CD4-positive, alpha-beta T cell (primary cell): ENCODE data around the gene HLA-DQA2. TPM values are rescaled to one million over a fixed set of nuclear protein-coding genes. Genes with fewer than 3 reads are reported as not detected.

ENCODE experiments used
- ATAC-seq: fragments of 200-7000 bp; cut with Tn5 transposase; one replicate; pipeline ENCODE4 v1.10.0; 2022; ENCODE audit warnings: mild to moderate bottlenecking; ENCODE audit not compliant: poor library complexity
- CTCF ChIA-PET: fragments of 350-600 bp; sonication (Branson Sonifier 250); formaldehyde crosslinking; loops from one replicate; lab custom pipeline; 2021; ENCODE audit warnings: antibody characterized with exemption, inconsistent platforms; lab: Charles Lee
- POLR2A ChIA-PET: fragments of 350-600 bp; sonication (Branson Sonifier 250); formaldehyde crosslinking; loops from one replicate; lab custom pipeline; 2021; ENCODE audit warnings: antibody characterized with exemption, inconsistent platforms; lab: Charles Lee
- DNase-seq, 14 experiments: peaks; one replicate each; pipeline ENCODE4 v3.0.0-alpha.2; 2013 to 2020; ENCODE audit warnings: mixed read lengths in 2 of 14
- H3K27ac ChIP-seq, 2 donors: one replicate each; pipeline versions ENCODE4 v1.5.1 to v1.7.0; 2013; ENCODE audit warnings: low read length in 2 of 2, low read depth in 1 of 2, mild to moderate bottlenecking in 1 of 2
- H3K27me3 ChIP-seq, 2 experiments: 1 replicate in 1 of 2; 2 replicates in 1 of 2; pipeline versions ENCODE4 v1.6.1 to v1.7.0; 2013; ENCODE audit warnings: low read length in 2 of 2, control low read depth in 1 of 2, mild to moderate bottlenecking in 1 of 2, moderate library complexity in 1 of 2; ENCODE audit not compliant: insufficient read depth in 2 of 2, control insufficient read depth in 1 of 2
- H3K36me3 ChIP-seq: one replicate; pipeline ENCODE4 v1.6.1; 2013; ENCODE audit warnings: low read length, control low read depth; ENCODE audit not compliant: insufficient read depth
- H3K4me1 ChIP-seq: one replicate; pipeline ENCODE4 v1.6.1; 2013; ENCODE audit warnings: low read length, control low read depth; ENCODE audit not compliant: insufficient read depth
- H3K4me3 ChIP-seq: one replicate; pipeline ENCODE4 v1.5.1; 2013; ENCODE audit warnings: mild to moderate bottlenecking, low read length, moderate library complexity
- H3K9me3 ChIP-seq, 2 experiments: 1 replicate in 1 of 2; 2 replicates in 1 of 2; pipeline versions ENCODE4 v1.6.1 to v1.7.0; 2013; ENCODE audit warnings: low read length in 2 of 2, mild to moderate bottlenecking in 2 of 2, control low read depth in 1 of 2, moderate library complexity in 1 of 2; ENCODE audit not compliant: control insufficient read depth in 1 of 2, insufficient read depth in 1 of 2
- H3K27ac Mint-ChIP-seq: one replicate; pipeline ENCODE4 v1.8.0; 2020; ENCODE audit warnings: mixed read lengths
- H3K27me3 Mint-ChIP-seq: one replicate; pipeline ENCODE4 v1.8.0; 2021; ENCODE audit warnings: mixed read lengths
- H3K36me3 Mint-ChIP-seq: one replicate; pipeline ENCODE4 v1.8.0; 2021; ENCODE audit warnings: low read depth, mixed read lengths
- H3K4me1 Mint-ChIP-seq: one replicate; pipeline ENCODE4 v1.8.0; 2021; ENCODE audit warnings: low read depth, mixed read lengths
- H3K4me3 Mint-ChIP-seq: one replicate; pipeline ENCODE4 v1.8.0; 2020; ENCODE audit warnings: mild to moderate bottlenecking, mixed read lengths
- H3K9me3 Mint-ChIP-seq: one replicate; pipeline ENCODE4 v1.8.0; 2020; ENCODE audit warnings: mixed read lengths
- intact Hi-C, 2 experiments: fragments of 100-400 bp; cut with DNase I in 1 of 2; cut with micrococcal nuclease in 1 of 2; formaldehyde crosslinking; loops; one replicate each; pipeline versions ENCODE4 v1.15.1 to v1.9.0; 2023 to 2025; cut with DNase I, micrococcal nuclease
- total RNA-seq, 174 experiments: library from RNA in 2 of 174; stranded (reverse) in 2 of 174; gene quantifications; one replicate each; pipeline ENCODE4 v1.2.3 and lab custom pipeline; 2021 to 2026
- TF ChIP-seq, protein P1 (sequence below): fragments of 200-600 bp; IDR thresholded peaks from one replicate; pipeline ENCODE4 v1.8.0; 2022; ENCODE audit warnings: antibody characterized with exemption, mild to moderate bottlenecking

HLA-DQA2 gene
- total RNA-seq, 2 experiments from 2014 or later, result 0.71 to 1.1 TPM

DNA sequence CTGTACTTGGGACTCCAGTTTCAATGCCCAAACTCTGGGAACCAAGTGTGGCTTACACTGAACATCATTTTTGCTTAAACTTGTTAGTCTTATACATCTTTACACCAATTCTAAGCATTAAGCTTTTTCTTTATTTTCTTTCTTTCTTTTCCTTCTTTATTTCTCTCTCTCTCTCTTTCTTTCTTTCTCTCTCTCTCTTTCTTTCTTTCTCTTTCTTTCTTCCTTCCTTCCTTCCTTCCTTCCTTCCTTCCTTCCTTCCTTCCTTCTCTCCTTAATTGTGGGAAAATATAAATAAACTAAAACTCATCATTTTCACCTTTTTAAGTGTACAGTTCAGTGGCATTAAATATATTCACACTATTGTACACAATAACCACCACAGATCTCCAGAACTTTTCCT lies 31.6 kb upstream of the HLA-DQA2 start:
- ATAC-seq (no peak), DNase-seq (no peak)
- Mint-ChIP-seq H3K27me3 (peaks cover 2% of the 10 kb centered on the region), H3K4me3 (no peak overlapping the region), H3K27ac (no peak overlapping the region), H3K9me3 (no peaks in the 10 kb centered on the region), H3K4me1 (no peaks in the 10 kb centered on the region), H3K36me3 (no peaks in the 10 kb centered on the region)
- Histone ChIP-seq H3K36me3 (no peaks in the 10 kb centered on the region), H3K9me3 (no peaks in the 10 kb centered on the region), H3K4me3 (no peak overlapping the region), H3K27me3 (no peaks in the 10 kb centered on the region), H3K27ac (no peak overlapping the region), H3K4me1 (no peaks in the 10 kb centered on the region)
- intact Hi-C loops, result no loop called here
- POLR2A ChIA-PET, result no interaction called here
- TF ChIP-seq, protein P1, sequence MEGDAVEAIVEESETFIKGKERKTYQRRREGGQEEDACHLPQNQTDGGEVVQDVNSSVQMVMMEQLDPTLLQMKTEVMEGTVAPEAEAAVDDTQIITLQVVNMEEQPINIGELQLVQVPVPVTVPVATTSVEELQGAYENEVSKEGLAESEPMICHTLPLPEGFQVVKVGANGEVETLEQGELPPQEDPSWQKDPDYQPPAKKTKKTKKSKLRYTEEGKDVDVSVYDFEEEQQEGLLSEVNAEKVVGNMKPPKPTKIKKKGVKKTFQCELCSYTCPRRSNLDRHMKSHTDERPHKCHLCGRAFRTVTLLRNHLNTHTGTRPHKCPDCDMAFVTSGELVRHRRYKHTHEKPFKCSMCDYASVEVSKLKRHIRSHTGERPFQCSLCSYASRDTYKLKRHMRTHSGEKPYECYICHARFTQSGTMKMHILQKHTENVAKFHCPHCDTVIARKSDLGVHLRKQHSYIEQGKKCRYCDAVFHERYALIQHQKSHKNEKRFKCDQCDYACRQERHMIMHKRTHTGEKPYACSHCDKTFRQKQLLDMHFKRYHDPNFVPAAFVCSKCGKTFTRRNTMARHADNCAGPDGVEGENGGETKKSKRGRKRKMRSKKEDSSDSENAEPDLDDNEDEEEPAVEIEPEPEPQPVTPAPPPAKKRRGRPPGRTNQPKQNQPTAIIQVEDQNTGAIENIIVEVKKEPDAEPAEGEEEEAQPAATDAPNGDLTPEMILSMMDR, result no peak
- CTCF ChIA-PET, result no interaction called here

DNA sequence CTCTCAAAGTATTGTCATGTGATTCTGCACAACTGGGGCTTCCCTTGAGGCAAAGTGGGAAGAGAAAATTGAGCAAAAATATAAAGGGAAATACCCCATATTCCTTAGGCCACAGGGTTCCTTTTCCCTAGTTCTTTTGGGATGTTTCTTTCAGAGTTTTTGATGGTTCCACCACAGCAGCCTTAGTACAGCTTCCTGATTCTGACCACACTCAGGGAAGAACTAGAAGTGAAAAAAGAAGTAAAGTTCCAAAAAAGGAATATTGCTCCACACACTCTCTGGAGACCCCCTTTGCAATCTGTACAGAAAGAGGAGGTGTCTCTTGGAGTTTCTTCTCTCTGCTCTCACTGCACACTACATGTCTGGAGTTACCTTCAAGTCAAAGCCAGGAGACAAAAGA lies 27.9 kb upstream of the HLA-DQA2 start:
- intact Hi-C loops, result no loop called here
- H3K4me1 Mint-ChIP-seq, result no peaks in the 10 kb centered on the region
- DNase-seq, result no peak
- Histone ChIP-seq H3K27me3 (no peaks in the 10 kb centered on the region), H3K9me3 (no peaks in the 10 kb centered on the region), H3K4me3 (no peak overlapping the region), H3K4me1 (no peaks in the 10 kb centered on the region), H3K27ac (no peak overlapping the region), H3K36me3 (no peaks in the 10 kb centered on the region)
- ATAC-seq, result no peak
- no peak overlapping the region for H3K27ac Mint-ChIP-seq
- no peaks in the 10 kb centered on the region for H3K9me3 Mint-ChIP-seq
- peaks cover 9% of the 10 kb centered on the region for H3K27me3 Mint-ChIP-seq
- H3K4me3 Mint-ChIP-seq, result no peak overlapping the region
- H3K36me3 Mint-ChIP-seq, result no peaks in the 10 kb centered on the region
- ChIA-PET CTCF (no interaction called here), POLR2A (no interaction called here)
- TF ChIP-seq, protein P1, result no peak

DNA sequence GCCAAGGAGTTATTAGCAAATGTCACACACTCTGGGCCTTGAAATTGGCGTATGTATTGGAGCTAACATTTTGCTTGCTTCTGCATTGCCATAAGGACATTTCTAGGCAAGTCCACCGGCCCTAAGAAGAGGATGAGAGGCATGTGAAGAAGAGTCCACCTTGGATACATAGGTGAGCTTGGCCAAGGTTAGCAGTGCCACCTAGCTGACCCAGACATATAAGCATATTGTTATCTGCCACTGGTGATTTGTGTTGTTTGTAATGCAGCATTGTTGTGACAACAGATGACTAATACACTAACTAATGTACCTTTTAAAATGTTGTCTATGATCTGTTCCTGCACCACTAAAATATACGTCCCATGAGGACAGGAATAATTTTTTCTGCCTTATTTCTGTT lies 24.8 kb upstream of the HLA-DQA2 start:
- ATAC-seq (no peak), DNase-seq (no peak)
- H3K27ac Mint-ChIP-seq, result no peak overlapping the region
- CTCF ChIA-PET, result no interaction called here
- H3K9me3 Mint-ChIP-seq, result no peaks in the 10 kb centered on the region
- no peak overlapping the region for H3K4me3 Mint-ChIP-seq
- Histone ChIP-seq H3K4me3 (no peak overlapping the region), H3K27ac (no peak overlapping the region), H3K9me3 (no peaks in the 10 kb centered on the region), H3K27me3 (peaks cover 0 to 3% of the 10 kb centered on the region in 2 experiments), H3K36me3 (no peaks in the 10 kb centered on the region), H3K4me1 (no peaks in the 10 kb centered on the region)
- no peaks in the 10 kb centered on the region for H3K36me3 Mint-ChIP-seq
- intact Hi-C loops, result no loop called here
- POLR2A ChIA-PET, result no interaction called here
- H3K4me1 Mint-ChIP-seq, result no peaks in the 10 kb centered on the region
- H3K27me3 Mint-ChIP-seq, result peaks cover 35% of the 10 kb centered on the region
- TF ChIP-seq, protein P1, result no peak
